GM12891 (cell line): ENCODE results near the gene GPR62. TPM values are rescaled to one million over a fixed set of nuclear protein-coding genes. Genes with fewer than 3 reads are reported as not detected.
"Not testable (repeated sequence)": the region's sequence is repeated elsewhere in the genome, so short reads cannot be mapped to it uniquely, and the experiment has no call there.

Source experiments
- DNase-seq: peaks from one replicate; pipeline ENCODE4 v3.0.0; 2011; ENCODE audit warnings: low spot score; ENCODE audit not compliant: insufficient read length
- FAIRE-seq: peaks from 2 replicates; lab custom pipeline; 2011; peaks lifted over from hg19 to GRCh38; lab: Jason Lieb, UNC
- PAX5 ChIP-seq: IDR thresholded peaks from 2 replicates; pipeline ENCODE4 v1.6.1; 2011; ENCODE audit warnings: low read length, moderate library complexity, mild to moderate bottlenecking; ENCODE audit not compliant: insufficient read depth, severe bottlenecking
- POLR2A ChIP-seq: IDR thresholded peaks from 2 replicates; pipeline ENCODE4 v1.6.1; 2011; ENCODE audit warnings: low read depth, low read length, control low read depth
- POLR2AphosphoS5 ChIP-seq: IDR thresholded peaks from 2 replicates; pipeline ENCODE4 v1.6.1; 2011; ENCODE audit warnings: low read depth, low read length, control low read depth
- POU2F2 ChIP-seq: IDR thresholded peaks from 2 replicates; pipeline ENCODE4 v1.6.1; 2011; ENCODE audit warnings: low read depth, mild to moderate bottlenecking, control low read depth, low read length, moderate library complexity
- SPI1 ChIP-seq: IDR thresholded peaks from 2 replicates; pipeline ENCODE4 v1.6.1; 2011; ENCODE audit warnings: low read depth, low read length, control low read depth
- TAF1 ChIP-seq: IDR thresholded peaks from 2 replicates; pipeline ENCODE4 v1.6.1; 2011; ENCODE audit warnings: low read depth, low read length, control low read depth
- polyA plus RNA-seq: library from polyadenylated mRNA; unstranded; fragments of >200 nt; gene quantifications from one replicate; pipeline ENCODE4 v1.2.1, GENCODE V29; 2012; ENCODE audit warnings: low read depth, missing spikeins, inconsistent platforms; ENCODE audit not compliant: missing spikeins

Gene GPR62
- not detected for polyA plus RNA-seq

GRCh38 chr3:51955175-51955892 lies at the start of gene GPR62:
Gene GPR62, plus strand, starts transcription at chr3:51955381. Its CDS starts 272 bp downstream, at chr3:51955653.
- TF ChIP-seq SPI1 = no peak
- no peak for FAIRE-seq
- no peak for DNase-seq

GRCh38 chr3:51908026-51908425 lies 47.2 kb upstream of the GPR62 start:
- TF ChIP-seq TAF1 (no peak), PAX5 (no peak), POU2F2 (no peak), POLR2AphosphoS5 (no peak), POLR2A (no peak), SPI1 (no peak)
- FAIRE-seq = no peak
- DNase-seq = no peak

GRCh38 chr3:51916418-51916817 lies 38.8 kb upstream of the GPR62 start:
- DNase-seq (no peak), FAIRE-seq (no peak)
- TF ChIP-seq PAX5 (no peak), POU2F2 (no peak), POLR2AphosphoS5 (no peak), TAF1 (no peak), SPI1 (no peak), POLR2A (no peak)

- no peak for FAIRE-seq
- TF ChIP-seq TAF1 = no peak
- TF ChIP-seq POLR2A = no peak
- TF ChIP-seq PAX5 = no peak
- TF ChIP-seq POLR2AphosphoS5 = no peak
- no peak for TF ChIP-seq POU2F2
- no peak for TF ChIP-seq SPI1
- no peak for DNase-seq
Measured at GRCh38 chr3:51921081-51921578, 34.1 kb upstream of the GPR62 start.

GRCh38 chr3:51927061-51927977 lies 27.9 kb upstream of the GPR62 start:
- no peak for DNase-seq
- no peak for TF ChIP-seq POLR2AphosphoS5
- FAIRE-seq = no peak

GRCh38 chr3:51928438-51928837 lies 26.7 kb upstream of the GPR62 start:
- no peak for DNase-seq
- TF ChIP-seq SPI1 (no peak), PAX5 (no peak)
- FAIRE-seq = no peak

GRCh38 chr3:51928981-51929380 lies 26.2 kb upstream of the GPR62 start:
- FAIRE-seq, DNase-seq: not testable (repeated sequence)

- FAIRE-seq = no peak
- DNase-seq = no peak
- TF ChIP-seq POLR2AphosphoS5 (no peak), SPI1 (no peak), POU2F2 (no peak), POLR2A (no peak), TAF1 (no peak), PAX5 (no peak)
Measured at GRCh38 chr3:51929420-51930003, 25.7 kb upstream of the GPR62 start.

GRCh38 chr3:51930439-51930838 lies 24.7 kb upstream of the GPR62 start:
- no peak for DNase-seq
- FAIRE-seq = no peak
- TF ChIP-seq POLR2AphosphoS5 (no peak), TAF1 (no peak), POU2F2 (no peak)

GRCh38 chr3:51931756-51932155 lies 23.4 kb upstream of the GPR62 start:
- TF ChIP-seq POLR2AphosphoS5 = no peak
- no peak for TF ChIP-seq SPI1
- no peak for TF ChIP-seq POLR2A
- no peak for TF ChIP-seq POU2F2
- TF ChIP-seq TAF1 = no peak
- no peak for TF ChIP-seq PAX5
- no peak for FAIRE-seq
- no peak for DNase-seq

- FAIRE-seq (no peak), DNase-seq (no peak)
- TF ChIP-seq PAX5 (no peak), POU2F2 (no peak), POLR2AphosphoS5 (no peak), POLR2A (no peak), TAF1 (no peak), SPI1 (no peak)
Measured at GRCh38 chr3:51932471-51933370, 22.5 kb upstream of the GPR62 start.
